Measurements from ENCODE around the gene NETO2. TPM values are rescaled to one million over a fixed set of nuclear protein-coding genes. Genes with fewer than 3 reads are reported as not detected.

The NETO2 gene
- total and polyA plus RNA-seq, 2 of the 13 experiments (the other 11 are each of a cell fraction or from before 2014, with no cell fraction given), result 8.2 to 13.5 TPM

- peak; percentile 92 for TF ChIP-seq ZNF770 (CRISPR knock-in tag; IDR thresholded peaks at IDR 0.05)
- no peak for TF ChIP-seq ZBTB14 (CRISPR knock-in tag; IDR thresholded peaks at IDR 0.05)
- TF ChIP-seq KMT2B (CRISPR knock-in tag; IDR thresholded peaks at IDR 0.05), result 0 out of 2 replicates have a peak, but pooled peaks have one; percentile 5
- peak; percentile 99 for TF ChIP-seq HMGXB3 (CRISPR knock-in tag; IDR thresholded peaks at IDR 0.05; ENCODE audit: borderline replicate concordance)
- no peak for TF ChIP-seq HIC2 (CRISPR knock-in tag; IDR thresholded peaks at IDR 0.05; ENCODE audit: low read depth)
- no peak for TF ChIP-seq DR1 (CRISPR knock-in tag; IDR thresholded peaks at IDR 0.05)
- TF ChIP-seq ZNF343 (CRISPR knock-in tag; IDR thresholded peaks at IDR 0.05), result no peak
- no peak for TF ChIP-seq ZBTB4 (CRISPR knock-in tag; IDR thresholded peaks at IDR 0.05; ENCODE audit: borderline replicate concordance)
- TF ChIP-seq FOXM1 (CRISPR knock-in tag; IDR thresholded peaks at IDR 0.05), result no peak
- peak; percentile 95 for TF ChIP-seq ZFP90 (CRISPR knock-in tag; IDR thresholded peaks at IDR 0.05; ENCODE audit: borderline replicate concordance)
- TF ChIP-seq MAF1 (CRISPR knock-in tag; IDR thresholded peaks at IDR 0.05; ENCODE audit: borderline replicate concordance), result 0 out of 2 replicates have a peak, but pooled peaks have one; percentile 30
- TF ChIP-seq LBX2 (CRISPR knock-in tag; IDR thresholded peaks at IDR 0.05; ENCODE audit: borderline replicate concordance), result no peak
Observed at GRCh38 chr16:47058295-47059086, 85.3 kb downstream of the NETO2 start (continued).

Data from HepG2 (cell line).